Caco-2 (cell line): Measurements from ENCODE around the gene AP3B1. TPM values are rescaled to one million over a fixed set of nuclear protein-coding genes. Genes with fewer than 3 reads are reported as not detected.

Experiments
- BruUV-seq: library from RNA; stranded (reverse); fragments of 400-500 nt; replicated peaks from 2 replicates; lab custom pipeline; 2021; lab: Mats Ljungman, UMichigan
- CTCF ChIA-PET: fragments of 300-600 bp; sonication (Branson Sonifier 250); formaldehyde crosslinking; loops from one replicate; lab custom pipeline; 2022; ENCODE audit warnings: antibody characterized with exemption; lab: Charles Lee
- POLR2A ChIA-PET: fragments of 300-600 bp; sonication (Branson Sonifier 250); formaldehyde crosslinking; loops from one replicate; lab custom pipeline; 2022; ENCODE audit warnings: antibody characterized with exemption; lab: Charles Lee
- DNase-seq, 2 experiments: peaks; one replicate each; pipeline versions ENCODE4 v3.0.0 to v3.0.0-alpha.2; 2020 to 2022
- H3K27me3 ChIP-seq: replicated peaks from 2 replicates; pipeline ENCODE4 v1.6.0; 2011; ENCODE audit warnings: low read length; ENCODE audit not compliant: control insufficient read depth, insufficient read depth
- H3K36me3 ChIP-seq: 2 replicates; pipeline ENCODE4 v1.5.1; 2011; ENCODE audit warnings: low read length; ENCODE audit not compliant: control insufficient read depth, insufficient read depth
- H3K4me1 ChIP-seq: fragments of 250-450 bp; sonication (Bioruptor Pico); 2 replicates; pipeline ENCODE4 v1.5.1; 2020; ENCODE audit warnings: mild to moderate bottlenecking
- H3K4me3 ChIP-seq: 2 replicates; pipeline ENCODE4 v1.5.1; 2011; ENCODE audit warnings: low read depth, mild to moderate bottlenecking, control low read depth, low read length
- H3K9me3 ChIP-seq: fragments of 250-450 bp; sonication (Bioruptor Pico); 2 replicates; pipeline ENCODE4 v1.5.1; 2020; ENCODE audit warnings: mild to moderate bottlenecking, moderate library complexity
- H3K27ac Mint-ChIP-seq: one replicate; pipeline ENCODE4 v1.8.0; 2022; ENCODE audit warnings: mixed read lengths; ENCODE audit not compliant: unreplicated experiment
- H3K27me3 Mint-ChIP-seq: one replicate; pipeline ENCODE4 v1.8.0; 2022; ENCODE audit warnings: mixed read lengths; ENCODE audit not compliant: insufficient read depth, unreplicated experiment
- H3K36me3 Mint-ChIP-seq: one replicate; pipeline ENCODE4 v1.8.0; 2022; ENCODE audit warnings: mild to moderate bottlenecking, mixed read lengths; ENCODE audit not compliant: insufficient read depth, unreplicated experiment
- H3K4me1 Mint-ChIP-seq: one replicate; pipeline ENCODE4 v1.8.0; 2022; ENCODE audit warnings: low read depth, mixed read lengths; ENCODE audit not compliant: unreplicated experiment
- H3K4me3 Mint-ChIP-seq: one replicate; pipeline ENCODE4 v1.8.0; 2022; ENCODE audit warnings: mild to moderate bottlenecking, moderate library complexity, mixed read lengths; ENCODE audit not compliant: unreplicated experiment
- H3K9me3 Mint-ChIP-seq: one replicate; pipeline ENCODE4 v1.8.0; 2022; ENCODE audit warnings: mixed read lengths; ENCODE audit not compliant: unreplicated experiment
- CTCF ChIP-seq, 2 experiments: fragments of 200-600 bp in 1 of 2; IDR thresholded peaks; 1 replicate in 1 of 2; 2 replicates in 1 of 2; pipeline versions ENCODE4 v1.5.1 to v1.8.0; 2011 to 2022; ENCODE audit warnings: antibody characterized with exemption in 1 of 2, control low read depth in 1 of 2, inconsistent platforms in 1 of 2, low read depth in 1 of 2, low read length in 1 of 2, mild to moderate bottlenecking in 1 of 2, moderate library complexity in 1 of 2; ENCODE audit not compliant: insufficient read depth in 1 of 2, severe bottlenecking in 1 of 2, unreplicated experiment in 1 of 2
- intact Hi-C: fragments of 100-400 bp; cut with micrococcal nuclease; formaldehyde crosslinking; loops from one replicate; pipeline ENCODE4 v1.10.0; 2022; ENCODE audit not compliant: unreplicated experiment
- total RNA-seq: library from RNA; stranded (reverse); gene quantifications from 2 replicates; pipeline ENCODE4 v1.2.3, GENCODE V29; 2022

The AP3B1 gene
- total RNA-seq, 1 experiment from 2014 or later = 52.7 TPM

- peaks cover 5% of the 10 kb centered on the region for H3K36me3 Mint-ChIP-seq
- H3K4me3 Mint-ChIP-seq = no peak overlapping the region
- POLR2A ChIA-PET = no interaction called here
- TF ChIP-seq CTCF (IDR thresholded peaks at IDR 0.05; ENCODE audit: insufficient read depth in 1 of 2, low read depth in 1 of 2, low read length in 1 of 2, severe bottlenecking in 1 of 2, unreplicated experiment in 1 of 2) = peak in 1 of 2 experiments; percentile 12
- no peak for DNase-seq
- H3K27ac Mint-ChIP-seq = no peak overlapping the region
- no peaks in the 10 kb centered on the region for H3K36me3 ChIP-seq
- CTCF ChIA-PET = no interaction called here
- H3K4me1 Mint-ChIP-seq = no peaks in the 10 kb centered on the region
- no TSS peak for BruUV-seq
- H3K4me3 ChIP-seq = no peak overlapping the region
- intact Hi-C loops = no loop called here
- H3K9me3 ChIP-seq = no peaks in the 10 kb centered on the region
- H3K27me3 Mint-ChIP-seq = no peaks in the 10 kb centered on the region
- H3K9me3 Mint-ChIP-seq = no peaks in the 10 kb centered on the region
- no peaks in the 10 kb centered on the region for H3K27me3 ChIP-seq
- H3K4me1 ChIP-seq = peaks cover 6% of the 10 kb centered on the region; the same call in 1 of the 2 replicates
Observed at GRCh38 chr5:77986261-77986660, 308.2 kb downstream of the AP3B1 start.

- Mint-ChIP-seq H3K4me1 (peaks cover 10% of the 10 kb centered on the region), H3K36me3 (peaks cover 4% of the 10 kb centered on the region), H3K27me3 (no peaks in the 10 kb centered on the region), H3K9me3 (no peaks in the 10 kb centered on the region), H3K27ac (no peak overlapping the region), H3K4me3 (no peak overlapping the region)
- no peak for TF ChIP-seq CTCF (IDR thresholded peaks at IDR 0.05; ENCODE audit: insufficient read depth in 1 of 2, low read depth in 1 of 2, low read length in 1 of 2, severe bottlenecking in 1 of 2, unreplicated experiment in 1 of 2)
- DNase-seq = no peak
- H3K9me3 ChIP-seq = no peaks in the 10 kb centered on the region
- ChIA-PET CTCF (no interaction called here), POLR2A (no interaction called here)
- H3K4me1 ChIP-seq = peaks cover 10% of the 10 kb centered on the region; the same call in 1 of the 2 replicates
- intact Hi-C loops = no loop called here
- no peaks in the 10 kb centered on the region for H3K27me3 ChIP-seq
- no peak overlapping the region for H3K4me3 ChIP-seq
- no peaks in the 10 kb centered on the region for H3K36me3 ChIP-seq
- BruUV-seq = no TSS peak
Observed at GRCh38 chr5:77985247-77985646, 309.3 kb downstream of the AP3B1 start.

- ChIA-PET CTCF (no interaction called here), POLR2A (no interaction called here)
- Mint-ChIP-seq H3K27ac (no peak overlapping the region), H3K4me3 (no peak overlapping the region), H3K36me3 (no peaks in the 10 kb centered on the region), H3K9me3 (no peaks in the 10 kb centered on the region), H3K27me3 (no peaks in the 10 kb centered on the region), H3K4me1 (peaks cover 14% of the 10 kb centered on the region)
- no TSS peak for BruUV-seq
- Histone ChIP-seq H3K4me3 (no peak overlapping the region), H3K36me3 (no peaks in the 10 kb centered on the region), H3K4me1 (peaks cover 10% of the 10 kb centered on the region; the same call in 1 of the 2 replicates), H3K9me3 (no peaks in the 10 kb centered on the region), H3K27me3 (no peaks in the 10 kb centered on the region)
- no peak for DNase-seq
- no peak for TF ChIP-seq CTCF (IDR thresholded peaks at IDR 0.05; ENCODE audit: insufficient read depth in 1 of 2, low read depth in 1 of 2, low read length in 1 of 2, severe bottlenecking in 1 of 2, unreplicated experiment in 1 of 2)
- intact Hi-C loops = loop anchor here (5.0 kb wide), 1 partner anchor 422 kb away; no protein-coding TSS in a partner anchor
Observed at GRCh38 chr5:77984587-77984986, 309.9 kb downstream of the AP3B1 start.
